DND-41 (cell line): Measurements from ENCODE around the gene BPIFB4.

Experiments
- CTCF ChIP-seq: IDR thresholded peaks from 2 replicates; pipeline ENCODE4 v1.5.1; 2012; ENCODE audit warnings: borderline replicate concordance, low read length, moderate library complexity, mild to moderate bottlenecking; ENCODE audit not compliant: poor library complexity, severe bottlenecking; ENCODE audit errors: extremely low read depth
- EZH2 ChIP-seq: IDR thresholded peaks from 3 replicates; pipeline ENCODE4 v1.6.1; 2012; ENCODE audit warnings: borderline replicate concordance, low read depth, mild to moderate bottlenecking, moderate library complexity, low read length, inconsistent platforms; ENCODE audit not compliant: severe bottlenecking

- TF ChIP-seq CTCF (no peak), EZH2 (no peak)
These were observed 25.9 kb upstream of the BPIFB4 start, which contains the start of gene BPIFB3 for GRCh38 chr20:33053291-33054106.
